ENCODE results near the gene DOCK2. TPM values are rescaled to one million over a fixed set of nuclear protein-coding genes. Genes with fewer than 3 reads are reported as not detected.

The DOCK2 gene
- total RNA-seq, 1 donor from 2014 or later, result 4.2 TPM

- H3K36me3 ChIP-seq, result no peaks in the 10 kb centered on the region
- peak; percentile 32 for DNase-seq
- TF ChIP-seq CTCF (IDR thresholded peaks at IDR 0.05; ENCODE audit: borderline replicate concordance), result no peak
- H3K27ac ChIP-seq (replicated peaks), result peak overlapping the region; percentile 7
- no peaks in the 10 kb centered on the region for H3K9me3 ChIP-seq (replicated peaks)
- intact Hi-C loops (cut with micrococcal nuclease), result no loop called here
- H3K4me1 ChIP-seq, result peaks cover 20% of the 10 kb centered on the region
- no peaks in the 10 kb centered on the region for H3K27me3 ChIP-seq (ENCODE audit: low read depth)
- H3K4me3 ChIP-seq, result no peak overlapping the region
These were observed 130.9 kb downstream of the DOCK2 start for GRCh38 chr5:169767938-169768337.

- no peak for TF ChIP-seq CTCF (IDR thresholded peaks at IDR 0.05; ENCODE audit: borderline replicate concordance)
- Histone ChIP-seq H3K4me1 (peaks cover 20% of the 10 kb centered on the region), H3K27me3 (ENCODE audit: low read depth) (no peaks in the 10 kb centered on the region), H3K4me3 (no peak overlapping the region), H3K9me3 (replicated peaks) (no peaks in the 10 kb centered on the region), H3K27ac (replicated peaks) (no peak overlapping the region), H3K36me3 (no peaks in the 10 kb centered on the region)
- intact Hi-C loops (cut with micrococcal nuclease), result no loop called here
- DNase-seq, result no peak
These were observed 131.3 kb downstream of the DOCK2 start for GRCh38 chr5:169768416-169768815.

GRCh38 chr5:169770109-169770508, 133.0 kb downstream of the DOCK2 start:
- Histone ChIP-seq H3K27me3 (ENCODE audit: low read depth) (no peaks in the 10 kb centered on the region), H3K4me3 (no peak overlapping the region), H3K4me1 (peaks cover 15% of the 10 kb centered on the region), H3K9me3 (replicated peaks) (no peaks in the 10 kb centered on the region), H3K27ac (replicated peaks) (no peak overlapping the region), H3K36me3 (no peaks in the 10 kb centered on the region)
- DNase-seq, result no peak
- TF ChIP-seq CTCF (IDR thresholded peaks at IDR 0.05; ENCODE audit: borderline replicate concordance), result no peak
- intact Hi-C loops (cut with micrococcal nuclease), result no loop called here

GRCh38 chr5:169772256-169772655, 135.2 kb downstream of the DOCK2 start:
- TF ChIP-seq CTCF (IDR thresholded peaks at IDR 0.05; ENCODE audit: borderline replicate concordance), result no peak
- intact Hi-C loops (cut with micrococcal nuclease), result no loop called here
- H3K4me1 ChIP-seq, result peaks cover 15% of the 10 kb centered on the region

GRCh38 chr5:169772688-169773087, 135.6 kb downstream of the DOCK2 start:
- H3K9me3 ChIP-seq (replicated peaks), result no peaks in the 10 kb centered on the region
- no peak for DNase-seq
- H3K27me3 ChIP-seq (ENCODE audit: low read depth), result no peaks in the 10 kb centered on the region
- TF ChIP-seq CTCF (IDR thresholded peaks at IDR 0.05; ENCODE audit: borderline replicate concordance), result no peak
- H3K27ac ChIP-seq (replicated peaks), result no peak overlapping the region
- intact Hi-C loops (cut with micrococcal nuclease), result no loop called here
- peaks cover 11% of the 10 kb centered on the region for H3K4me1 ChIP-seq
- H3K4me3 ChIP-seq, result no peak overlapping the region
- no peaks in the 10 kb centered on the region for H3K36me3 ChIP-seq

More at GRCh38 chr5:169772256-169772655, 135.2 kb downstream of the DOCK2 start:
- no peaks in the 10 kb centered on the region for H3K27me3 ChIP-seq (ENCODE audit: low read depth)
- no peaks in the 10 kb centered on the region for H3K36me3 ChIP-seq
- H3K9me3 ChIP-seq (replicated peaks), result no peaks in the 10 kb centered on the region
- no peak overlapping the region for H3K27ac ChIP-seq (replicated peaks)
- H3K4me3 ChIP-seq, result no peak overlapping the region
- DNase-seq, result no peak

GRCh38 chr5:169777159-169777558, 140.1 kb downstream of the DOCK2 start:
- intact Hi-C loops (cut with micrococcal nuclease), result no loop called here
- Histone ChIP-seq H3K27me3 (ENCODE audit: low read depth) (no peaks in the 10 kb centered on the region), H3K4me3 (no peak overlapping the region), H3K4me1 (no peaks in the 10 kb centered on the region), H3K27ac (replicated peaks) (no peak overlapping the region), H3K36me3 (no peaks in the 10 kb centered on the region), H3K9me3 (replicated peaks) (no peaks in the 10 kb centered on the region)
- TF ChIP-seq CTCF (IDR thresholded peaks at IDR 0.05; ENCODE audit: borderline replicate concordance), result no peak
- DNase-seq, result no peak

All from left ventricle myocardium inferior (tissue), 1 donor.